ENCODE data around the gene ZNF557.
A peak's percentile ranks its signal among the peaks of the same experiment; 100 is the strongest.
"Not testable (repeated sequence)": the region's sequence is repeated elsewhere in the genome, so short reads cannot be mapped to it uniquely, and the experiment has no call there.

The ZNF557 gene

GRCh38 chr19:7069042-7069903 is at the start of gene ZNF557:
Gene ZNF557, plus strand, starts transcription at chr19:7069703. Its CDS starts 5,372 bp downstream, at chr19:7075075.
- peak; percentile 96 for DNase-seq (ENCODE audit: low read depth)

- DNase-seq (ENCODE audit: low read depth) = not testable (repeated sequence)
Observed at GRCh38 chr19:7021331-7021730, 48.2 kb upstream of the ZNF557 start, which contains the start of gene MBD3L2B. Gene MBD3L2B, minus strand, starts transcription at chr19:7021431. Its CDS starts 34 bp downstream, at chr19:7021397.

- not testable (repeated sequence) for DNase-seq (ENCODE audit: low read depth)
Observed at GRCh38 chr19:7028790-7029189, 40.7 kb upstream of the ZNF557 start.

- DNase-seq (ENCODE audit: low read depth) = not testable (repeated sequence)
Observed at GRCh38 chr19:7030278-7030677, 39.2 kb upstream of the ZNF557 start, which contains the start of gene MBD3L5. Gene MBD3L5, plus strand, starts transcription at chr19:7030578. Its CDS starts 34 bp downstream, at chr19:7030612.

- DNase-seq (ENCODE audit: low read depth) = not testable (repeated sequence)
Observed at GRCh38 chr19:7040079-7040478, 29.4 kb upstream of the ZNF557 start, which contains the start of gene MBD3L4. Gene MBD3L4, minus strand, starts transcription at chr19:7040179. Its CDS starts 35 bp downstream, at chr19:7040144.

GRCh38 chr19:7041563-7041962 is 27.9 kb upstream of the ZNF557 start:
- DNase-seq (ENCODE audit: low read depth) = not testable (repeated sequence)

- not testable (repeated sequence) for DNase-seq (ENCODE audit: low read depth)
Observed at GRCh38 chr19:7049021-7049420, 20.5 kb upstream of the ZNF557 start, which contains the start of gene MBD3L2. Gene MBD3L2, plus strand, starts transcription at chr19:7049321. Its CDS starts 53 bp downstream, at chr19:7049374.

- not testable (repeated sequence) for DNase-seq (ENCODE audit: low read depth)
Observed at GRCh38 chr19:7051421-7051820, 18.1 kb upstream of the ZNF557 start.

GRCh38 chr19:7052896-7053295 is 16.6 kb upstream of the ZNF557 start:
- DNase-seq (ENCODE audit: low read depth) = not testable (repeated sequence)

- not testable (repeated sequence) for DNase-seq (ENCODE audit: low read depth)
Observed at GRCh38 chr19:7054635-7055368, 14.7 kb upstream of the ZNF557 start.

- not testable (repeated sequence) for DNase-seq (ENCODE audit: low read depth)
Observed at GRCh38 chr19:7055679-7056078, 13.8 kb upstream of the ZNF557 start.

- DNase-seq (ENCODE audit: low read depth) = not testable (repeated sequence)
Observed at GRCh38 chr19:7056371-7056770, 13.1 kb upstream of the ZNF557 start.

GRCh38 chr19:7058576-7058975 is 10.9 kb upstream of the ZNF557 start, which contains the start of gene MBD3L3:
Gene MBD3L3, minus strand, starts transcription at chr19:7058676. Its CDS starts 71 bp downstream, at chr19:7058605.
- DNase-seq (ENCODE audit: low read depth) = not testable (repeated sequence)

- DNase-seq (ENCODE audit: low read depth) = not testable (repeated sequence)
Observed at GRCh38 chr19:7059977-7060376, 9.5 kb upstream of the ZNF557 start.

- no peak for DNase-seq (ENCODE audit: low read depth)
Observed at GRCh38 chr19:7063339-7063738, 6.2 kb upstream of the ZNF557 start.

GRCh38 chr19:7063764-7064418 is 5.6 kb upstream of the ZNF557 start:
- DNase-seq (ENCODE audit: low read depth) = no peak

- DNase-seq (ENCODE audit: low read depth) = not testable (repeated sequence)
Observed at GRCh38 chr19:7067122-7067521, 2.4 kb upstream of the ZNF557 start.

GRCh38 chr19:7067716-7068115 is 1.8 kb upstream of the ZNF557 start:
- no peak for DNase-seq (ENCODE audit: low read depth)

GRCh38 chr19:7068599-7068998 is 904 bp upstream of the ZNF557 start:
- no peak for DNase-seq (ENCODE audit: low read depth)

GRCh38 chr19:7069904-7070226 is 362 bp downstream of the ZNF557 start:
- DNase-seq (ENCODE audit: low read depth) = no peak

- no peak for DNase-seq (ENCODE audit: low read depth)
Observed at GRCh38 chr19:7072541-7072940, 3.0 kb downstream of the ZNF557 start.

Data from activated gamma-delta T cell treated with anti-CD3 and anti-CD28 coated beads, Interleukin-2, amount 50 U/mL, for 16 hours (primary cell).